HCT116 (cell line): ENCODE results near the gene HUWE1. TPM values are rescaled to one million over a fixed set of nuclear protein-coding genes. Genes with fewer than 3 reads are reported as not detected.

ENCODE experiments used
- ATAC-seq: fragments of 200-7000 bp; cut with Tn5 transposase; 2 replicates; pipeline ENCODE4 v1.9.1; 2020; ENCODE audit warnings: mild to moderate bottlenecking, moderate library complexity
- BruUV-seq: library from RNA; stranded (reverse); fragments of 400-500 nt; replicated peaks from 2 replicates; lab custom pipeline; 2021; lab: Mats Ljungman, UMichigan
- CTCF ChIA-PET: fragments of 300-600 bp; sonication (Branson Sonifier 250); formaldehyde crosslinking; loops from one replicate; lab custom pipeline; 2021; ENCODE audit warnings: antibody characterized with exemption; lab: Charles Lee
- POLR2A ChIA-PET: fragments of 300-600, 350-600 bp; sonication (Branson Sonifier 250); formaldehyde crosslinking; loops from one replicate; lab custom pipeline; 2021; ENCODE audit warnings: antibody characterized with exemption; lab: Charles Lee
- RAD21 ChIA-PET, 2 experiments: fragments of 300-600 bp; sonication (Branson Sonifier 250); formaldehyde crosslinking; loops; one replicate each; lab custom pipeline; 2023; ENCODE audit warnings: low total read pairs in 2 of 2; ENCODE audit not compliant: uncharacterized antibody in 2 of 2, unreplicated experiment in 2 of 2, low non-redundant PET in 1 of 2; lab: Charles Lee
- DNase-seq: peaks from one replicate; pipeline ENCODE4 v3.0.0-alpha.2; 2010; ENCODE audit warnings: low read depth, low spot score
- H2AFZ ChIP-seq: fragments of 200-600 bp; shearing (Covaris generic), sonication (generic); 2 replicates; pipeline ENCODE4 v1.6.1; 2017; ENCODE audit warnings: low read depth, mixed run types, mixed read lengths, antibody characterized with exemption, low read length; ENCODE audit not compliant: poor library complexity, severe bottlenecking
- H3K27ac ChIP-seq: 2 replicates; pipeline ENCODE4 v1.5.1; 2012; ENCODE audit warnings: low read depth, low read length
- H3K27me3 ChIP-seq: fragments of 200-600 bp; sonication (generic); 2 replicates; pipeline ENCODE4 v1.6.1; 2016; ENCODE audit warnings: mixed run types, low read length, mixed read lengths; ENCODE audit not compliant: insufficient read depth
- H3K36me3 ChIP-seq, 2 experiments: fragments of 200-500 bp in 1 of 2; fragments of 200-600 bp in 1 of 2; sonication (Bioruptor generic) in 1 of 2; sonication (generic) in 1 of 2; 2 replicates each; pipeline versions ENCODE4 v1.5.1 to v1.6.1; 2014 to 2016; ENCODE audit warnings: low read length in 2 of 2, inconsistent platforms in 1 of 2, mixed read lengths in 1 of 2, mixed run types in 1 of 2; ENCODE audit not compliant: insufficient read depth in 2 of 2, control insufficient read depth in 1 of 2
- H3K4me1 ChIP-seq, 2 experiments: fragments of 200-600 bp in 1 of 2; sonication (generic) in 1 of 2; 2 replicates each; pipeline versions ENCODE4 v1.5.1 to v1.6.1; 2012 to 2017; ENCODE audit warnings: low read length in 2 of 2, inconsistent platforms in 1 of 2, mild to moderate bottlenecking in 1 of 2, mixed read lengths in 1 of 2, mixed run types in 1 of 2, moderate library complexity in 1 of 2; ENCODE audit not compliant: insufficient read depth in 2 of 2, control insufficient read depth in 1 of 2
- H3K4me2 ChIP-seq: fragments of 200-600 bp; sonication (generic); 2 replicates; pipeline ENCODE4 v1.6.1; 2017; ENCODE audit warnings: mixed run types, low read length, mixed read lengths
- H3K4me3 ChIP-seq, 2 experiments: fragments of 200-600 bp in 1 of 2; sonication (generic) in 1 of 2; replicated peaks in 1 of 2; 2 replicates each; pipeline ENCODE4 v1.5.1; 2011 to 2016; ENCODE audit warnings: low read length in 2 of 2, control low read depth in 1 of 2, low read depth in 1 of 2, mild to moderate bottlenecking in 1 of 2, mixed read lengths in 1 of 2, mixed run types in 1 of 2
- H3K79me2 ChIP-seq: fragments of 200-600 bp; sonication (generic); 2 replicates; pipeline ENCODE4 v1.6.1; 2017; ENCODE audit warnings: mild to moderate bottlenecking, mixed run types, low read length, moderate library complexity, mixed read lengths; ENCODE audit not compliant: insufficient read depth
- H3K9ac ChIP-seq: fragments of 200-600 bp; sonication (generic); 2 replicates; pipeline ENCODE4 v1.6.1; 2016; ENCODE audit warnings: low read length, mixed read lengths
- H3K9me2 ChIP-seq: fragments of 200-600 bp; sonication (generic), shearing (Covaris generic); 2 replicates; pipeline ENCODE4 v1.6.1; 2017; ENCODE audit warnings: mixed run types, mild to moderate bottlenecking, moderate library complexity; ENCODE audit not compliant: insufficient read depth
- H3K9me3 ChIP-seq, 2 experiments: fragments of 200-500 bp in 1 of 2; fragments of 200-600 bp in 1 of 2; sonication (Bioruptor generic) in 1 of 2; sonication (generic) in 1 of 2; 2 replicates each; pipeline ENCODE4 v1.6.1; 2014 to 2017; ENCODE audit warnings: low read length in 2 of 2, mixed read lengths in 2 of 2, inconsistent platforms in 1 of 2, low read depth in 1 of 2, mild to moderate bottlenecking in 1 of 2, mixed run types in 1 of 2, moderate library complexity in 1 of 2; ENCODE audit not compliant: control insufficient read depth in 1 of 2, insufficient read depth in 1 of 2
- H4K20me1 ChIP-seq: fragments of 200-600 bp; sonication (generic), shearing (Covaris generic); 2 replicates; pipeline ENCODE4 v1.6.1; 2017; ENCODE audit warnings: mixed run types, mild to moderate bottlenecking, moderate library complexity; ENCODE audit not compliant: insufficient read depth
- ATF3 ChIP-seq: IDR thresholded peaks from 2 replicates; pipeline ENCODE4 v1.6.1; 2012
- CTCF ChIP-seq, 3 experiments: fragments of 200-600 bp in 1 of 3; sonication (generic) in 1 of 3; IDR thresholded peaks in 2 of 3; conservative IDR thresholded peaks in 1 of 3; 2 replicates each; pipeline ENCODE4 v1.5.1; 2012 to 2017; ENCODE audit warnings: low read depth in 2 of 3, low read length in 2 of 3, antibody characterized with exemption in 1 of 3, borderline replicate concordance in 1 of 3, control low read depth in 1 of 3, mild to moderate bottlenecking in 1 of 3, mixed read lengths in 1 of 3, mixed run types in 1 of 3, moderate library complexity in 1 of 3; ENCODE audit not compliant: insufficient read depth in 1 of 3
- ELF1 ChIP-seq: IDR thresholded peaks from 2 replicates; pipeline ENCODE4 v1.6.1; 2012; ENCODE audit warnings: low read depth, borderline replicate concordance
- EZH2phosphoT487 ChIP-seq: fragments of 200-600 bp; IDR thresholded peaks from 2 replicates; pipeline ENCODE4 v1.6.1; 2018; ENCODE audit warnings: antibody characterized with exemption, borderline replicate concordance
- FOSL1 ChIP-seq: IDR thresholded peaks from 2 replicates; pipeline ENCODE4 v1.6.1; 2012; ENCODE audit warnings: low read depth
- MAX ChIP-seq: IDR thresholded peaks from 2 replicates; pipeline ENCODE4 v1.6.1; 2012
- POLR2A ChIP-seq: IDR thresholded peaks from 2 replicates; pipeline ENCODE4 v1.7.0; 2011; ENCODE audit warnings: borderline replicate concordance; ENCODE audit not compliant: insufficient read depth, insufficient read length; ENCODE audit errors: extremely low read depth
- RAD21 ChIP-seq: IDR thresholded peaks from 2 replicates; pipeline ENCODE4 v1.6.1; 2012; ENCODE audit warnings: low read depth, mild to moderate bottlenecking
- SRF ChIP-seq: IDR thresholded peaks from 2 replicates; pipeline ENCODE4 v1.6.1; 2012; ENCODE audit warnings: low read depth
- YY1 ChIP-seq: IDR thresholded peaks from 2 replicates; pipeline ENCODE4 v1.6.1; 2011; ENCODE audit warnings: low read length, low read depth, moderate library complexity, mild to moderate bottlenecking; ENCODE audit not compliant: insufficient replicate concordance; ENCODE audit errors: extremely low read depth
- ZFX ChIP-seq: fragments of 450-650 bp; IDR thresholded peaks from 2 replicates; pipeline ENCODE4 v1.6.1; 2017
- ZNF274 ChIP-seq: fragments of 200-500 bp; sonication (Bioruptor generic); IDR thresholded peaks from 2 replicates; pipeline ENCODE4 v1.6.1; 2014; ENCODE audit warnings: mild to moderate bottlenecking, low read depth, low read length, inconsistent platforms
- intact Hi-C: fragments of 100-400 bp; cut with micrococcal nuclease; formaldehyde crosslinking; loops from 2 replicates; pipeline ENCODE4 v1.10.0; 2022
- total RNA-seq: library from RNA; stranded (reverse); gene quantifications from one replicate; pipeline ENCODE4 v1.2.1, GENCODE V29; 2021; ENCODE audit not compliant: unreplicated experiment

HUWE1 gene
- total RNA-seq, 1 experiment from 2014 or later = 197 TPM

GRCh38 chrX:53711436-53711835 lies 24.9 kb upstream of the HUWE1 start:
- no peak overlapping the region for H3K27ac ChIP-seq
- H3K4me3 ChIP-seq = no peak overlapping the region
- no peak for ATAC-seq
- RAD21 ChIA-PET = no interaction called here
- H3K9ac ChIP-seq = no peak overlapping the region
- BruUV-seq = no TSS peak
- TF ChIP-seq POLR2A (no peak), RAD21 (no peak), YY1 (no peak), ELF1 (no peak), CTCF (IDR thresholded peaks at IDR 0.05 in 2 of 3, conservative IDR thresholded peaks at IDR 0.05 in 1 of 3; ENCODE audit: borderline replicate concordance in 1 of 3, insufficient read depth in 1 of 3, low read depth in 2 of 3, low read length in 2 of 3) (no peak), SRF (no peak), ZFX (no peak), EZH2phosphoT487 (no peak), ZNF274 (no peak), FOSL1 (no peak), ATF3 (no peak), MAX (no peak)
- H3K27me3 ChIP-seq = no peaks in the 10 kb centered on the region
- H3K9me2 ChIP-seq = no peaks in the 10 kb centered on the region
- POLR2A ChIA-PET = no interaction called here
- no peaks in the 10 kb centered on the region for H3K79me2 ChIP-seq
- no peak for DNase-seq
- H3K9me3 ChIP-seq = no peaks in the 10 kb centered on the region
- intact Hi-C loops = no loop called here
- H4K20me1 ChIP-seq = no peaks in the 10 kb centered on the region
- CTCF ChIA-PET = no interaction called here
- peaks cover 20 to 22% of the 10 kb centered on the region in 2 experiments for H3K4me1 ChIP-seq
- H2AFZ ChIP-seq = no peak overlapping the region
- H3K4me2 ChIP-seq = no peak overlapping the region
- H3K36me3 ChIP-seq = no peaks in the 10 kb centered on the region
